GM23248 (cell line): ENCODE results near the gene FGF14. TPM values are rescaled to one million over a fixed set of nuclear protein-coding genes. Genes with fewer than 3 reads are reported as not detected.

Experiments used
- DNase-seq: peaks from one replicate; pipeline ENCODE4 v3.0.0-alpha.2; 2015
- H2AFZ ChIP-seq: fragments of 200-600 bp; sonication (generic); 2 replicates; pipeline ENCODE4 v1.6.1; 2016; ENCODE audit warnings: antibody characterized with exemption
- H3F3A ChIP-seq: fragments of 200-600 bp; sonication (generic); 2 replicates; pipeline ENCODE4 v1.6.1; 2016; ENCODE audit warnings: mild to moderate bottlenecking, antibody characterized with exemption, mixed run types; ENCODE audit not compliant: insufficient read depth
- H3K27ac ChIP-seq: fragments of 200-600 bp; sonication (generic); 2 replicates; pipeline ENCODE4 v1.5.1; 2016; ENCODE audit warnings: mild to moderate bottlenecking
- H3K27me3 ChIP-seq: fragments of 200-600 bp; sonication (generic); replicated peaks from 2 replicates; pipeline ENCODE4 v1.6.1; 2016; ENCODE audit warnings: mild to moderate bottlenecking; ENCODE audit not compliant: insufficient read depth
- H3K36me3 ChIP-seq: fragments of 200-600 bp; sonication (generic); 2 replicates; pipeline ENCODE4 v1.6.1; 2016; ENCODE audit warnings: low read depth, mild to moderate bottlenecking
- H3K4me1 ChIP-seq: fragments of 200-600 bp; sonication (generic); 2 replicates; pipeline ENCODE4 v1.6.1; 2016; ENCODE audit warnings: mild to moderate bottlenecking; ENCODE audit not compliant: insufficient read depth
- H3K4me2 ChIP-seq: fragments of 200-600 bp; sonication (generic); one replicate; pipeline ENCODE4 v1.6.1; 2016; ENCODE audit warnings: mild to moderate bottlenecking; ENCODE audit not compliant: unreplicated experiment
- H3K4me3 ChIP-seq: fragments of 200-600 bp; sonication (generic); 2 replicates; pipeline ENCODE4 v1.5.1; 2016; ENCODE audit warnings: mild to moderate bottlenecking
- H3K79me2 ChIP-seq: fragments of 200-600 bp; sonication (generic); 2 replicates; pipeline ENCODE4 v1.6.1; 2016; ENCODE audit warnings: mild to moderate bottlenecking; ENCODE audit not compliant: insufficient read depth
- H3K9ac ChIP-seq: fragments of 200-600 bp; sonication (generic); 2 replicates; pipeline ENCODE4 v1.6.1; 2016; ENCODE audit warnings: mild to moderate bottlenecking
- H3K9me2 ChIP-seq: fragments of 200-600 bp; sonication (generic); 2 replicates; pipeline ENCODE4 v1.6.1; 2016; ENCODE audit warnings: mixed run types, mild to moderate bottlenecking, moderate library complexity; ENCODE audit not compliant: insufficient read depth
- H3K9me3 ChIP-seq: fragments of 200-600 bp; sonication (generic); one replicate; pipeline ENCODE4 v1.6.1; 2017; ENCODE audit warnings: low read depth
- H4K20me1 ChIP-seq: fragments of 200-600 bp; sonication (generic); 2 replicates; pipeline ENCODE4 v1.6.0; 2016; ENCODE audit not compliant: insufficient read depth
- EZH2 ChIP-seq: fragments of 200-600 bp; sonication (generic); IDR thresholded peaks from 2 replicates; pipeline ENCODE4 v1.6.1; 2018; ENCODE audit warnings: antibody characterized with exemption, mild to moderate bottlenecking; ENCODE audit not compliant: insufficient read depth, poor library complexity, severe bottlenecking
- EZH2phosphoT487 ChIP-seq: fragments of 200-600 bp; sonication (generic); IDR thresholded peaks from 2 replicates; pipeline ENCODE4 v1.6.1; 2018; ENCODE audit warnings: antibody characterized with exemption, moderate library complexity, mild to moderate bottlenecking, low read depth; ENCODE audit not compliant: insufficient read depth
- WGBS, 2 experiments: methylation state at CpG; one replicate each; pipeline ENCODE4 v1.1.6; 2015 to 2017; ENCODE audit warnings: low lambda C conversion rate in 2 of 2, low coverage in 1 of 2; ENCODE audit errors: missing lambda C conversion rate in 2 of 2; 5-methylcytosine and 5-hydroxymethylcytosine counted together
- in situ Hi-C: fragments of 300-500 bp; cut with MboI; formaldehyde crosslinking; loops from 2 replicates; pipeline ENCODE4 v1.15.0; 2020
- polyA plus RNA-seq: library from polyadenylated mRNA; unstranded; fragments of >200 nt; fragmentation: Nextera tagmentation; extraction: Ambion mirVana; gene quantifications from 2 replicates; pipeline ENCODE4 v1.2.1, GENCODE V29; 2016
- total RNA-seq: library from RNA; depleted of rRNA; stranded (reverse); fragments of >200 nt; shearing (Covaris generic); gene quantifications from 2 replicates; pipeline ENCODE4 v1.2.3, GENCODE V29; 2014

The FGF14 gene
- total and polyA plus RNA-seq, 2 experiments from 2014 or later: 1.9 TPM; not detected in 1

DNA sequence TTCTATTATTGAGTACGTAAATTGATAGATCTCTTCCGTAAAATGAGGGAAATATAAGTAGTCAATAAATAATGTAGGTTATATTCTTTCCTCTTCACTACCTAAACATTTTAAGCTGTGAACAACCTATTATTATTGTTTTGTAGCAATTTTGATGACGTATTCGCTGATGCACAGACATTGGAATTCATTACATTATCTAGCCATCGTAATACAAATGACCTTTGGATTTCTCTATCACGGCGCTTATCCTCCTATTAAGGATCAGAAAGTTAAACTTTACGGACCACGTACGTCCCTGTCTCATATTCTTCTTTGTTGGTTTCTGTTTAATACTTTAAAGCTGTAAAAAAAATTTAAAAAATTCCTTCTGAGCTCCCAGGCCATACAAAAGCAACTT, 684.5 kb downstream of the FGF14 start:
- Histone ChIP-seq H3K79me2 (no peaks in the 10 kb centered on the region), H3F3A (no peaks in the 10 kb centered on the region; the same call in 1 of the 2 replicates), H3K4me2 (no peak overlapping the region), H2AFZ (no peak overlapping the region), H3K27me3 (no peaks in the 10 kb centered on the region), H3K9ac (no peak overlapping the region), H4K20me1 (no peaks in the 10 kb centered on the region), H3K9me3 (no peaks in the 10 kb centered on the region), H3K4me3 (no peak overlapping the region), H3K36me3 (peaks cover 95% of the 10 kb centered on the region), H3K9me2 (no peaks in the 10 kb centered on the region), H3K27ac (no peak overlapping the region), H3K4me1 (no peaks in the 10 kb centered on the region)
- in situ Hi-C loops: no loop called here
- 95 to 96% methylated on average over 10 of the region's 10 CpGs for WGBS, 2 experiments
- TF ChIP-seq EZH2phosphoT487: no peak
- TF ChIP-seq EZH2: no peak
- no peak for DNase-seq

GRCh38 chr13:101714195-101714594, 687.7 kb downstream of the FGF14 start:
- no peak overlapping the region for H2AFZ ChIP-seq
- no peaks in the 10 kb centered on the region for H4K20me1 ChIP-seq
- H3K36me3 ChIP-seq: peaks cover 82% of the 10 kb centered on the region
- H3K9me3 ChIP-seq: no peaks in the 10 kb centered on the region
- in situ Hi-C loops: no loop called here
- no peak overlapping the region for H3K27ac ChIP-seq
- H3K4me1 ChIP-seq: no peaks in the 10 kb centered on the region
- no peaks in the 10 kb centered on the region for H3K9me2 ChIP-seq
- no peak for DNase-seq
- 97 to 99% methylated on average over 3 of the region's 3 CpGs for WGBS, 2 experiments
- no peak overlapping the region for H3K4me2 ChIP-seq
- peaks cover 6% of the 10 kb centered on the region for H3F3A ChIP-seq
- H3K79me2 ChIP-seq: no peaks in the 10 kb centered on the region
- TF ChIP-seq EZH2phosphoT487: no peak
- H3K9ac ChIP-seq: no peak overlapping the region
- H3K27me3 ChIP-seq: no peaks in the 10 kb centered on the region
- no peak overlapping the region for H3K4me3 ChIP-seq

DNA sequence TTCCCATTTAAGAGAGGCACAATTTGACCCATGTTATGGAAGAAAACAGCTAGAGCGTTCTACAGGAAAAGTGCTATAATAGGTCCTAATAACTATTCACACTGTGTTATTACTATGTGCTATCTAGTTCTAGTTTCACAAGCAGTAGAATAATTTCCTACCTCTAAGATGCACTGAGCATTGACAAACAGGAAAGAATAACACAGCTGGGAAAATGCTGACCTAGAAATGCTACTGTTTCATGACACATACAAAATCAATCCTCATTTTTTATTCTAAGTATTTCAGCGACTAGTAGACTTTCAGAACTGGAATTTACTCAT, 689.9 kb downstream of the FGF14 start:
- DNase-seq: no peak
- no peak overlapping the region for H3K4me3 ChIP-seq

GRCh38 chr13:101711307-101712025, 690.4 kb downstream of the FGF14 start:
- Histone ChIP-seq H3K79me2 (no peaks in the 10 kb centered on the region), H3K4me2 (no peak overlapping the region), H3K4me1 (peaks cover 9% of the 10 kb centered on the region), H2AFZ (no peak overlapping the region), H3K27ac (no peak overlapping the region), H3K9me2 (no peaks in the 10 kb centered on the region), H3K36me3 (peaks cover 68% of the 10 kb centered on the region), H3F3A (peaks cover 24% of the 10 kb centered on the region), H4K20me1 (no peaks in the 10 kb centered on the region), H3K9me3 (no peaks in the 10 kb centered on the region), H3K9ac (no peak overlapping the region), H3K27me3 (no peaks in the 10 kb centered on the region), H3K4me3 (no peak overlapping the region)
- TF ChIP-seq EZH2 (no peak), EZH2phosphoT487 (no peak)
- WGBS, 2 experiments: 96 to 98% methylated on average over 2 of the region's 2 CpGs
- in situ Hi-C loops: no loop called here
- no peak for DNase-seq

More for the DNA sequence above, 689.9 kb downstream of the FGF14 start:
- Histone ChIP-seq H3K9ac (no peak overlapping the region), H3K27ac (no peak overlapping the region), H3K9me3 (no peaks in the 10 kb centered on the region), H3K36me3 (peaks cover 73% of the 10 kb centered on the region), H3K4me1 (peaks cover 7% of the 10 kb centered on the region), H3F3A (peaks cover 21% of the 10 kb centered on the region), H3K79me2 (no peaks in the 10 kb centered on the region), H3K4me2 (no peak overlapping the region), H2AFZ (no peak overlapping the region), H3K27me3 (no peaks in the 10 kb centered on the region), H3K9me2 (no peaks in the 10 kb centered on the region), H4K20me1 (no peaks in the 10 kb centered on the region)
- 96 to 97% methylated on average over 2 of the region's 2 CpGs for WGBS, 2 experiments
- TF ChIP-seq EZH2phosphoT487: no peak
- no peak for TF ChIP-seq EZH2
- in situ Hi-C loops: no loop called here

DNA sequence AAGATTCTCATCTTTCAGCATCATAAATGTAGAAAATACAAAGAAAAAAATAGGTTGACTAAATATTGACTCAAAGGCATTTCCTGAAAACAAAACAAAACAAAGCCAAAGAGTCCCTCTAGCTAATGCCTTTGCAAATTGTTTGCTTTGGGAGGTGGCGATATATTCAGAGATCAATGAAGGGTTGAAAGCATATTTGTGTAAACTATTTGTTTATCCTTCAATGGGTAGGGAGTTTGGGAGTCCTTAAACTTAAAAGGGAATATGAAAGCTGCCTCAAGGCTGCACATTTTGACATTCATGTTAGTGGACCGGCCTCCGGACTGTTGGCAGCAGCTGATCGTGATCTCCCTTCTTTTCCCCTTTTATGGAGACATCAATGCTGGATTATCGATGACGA, 691.9 kb downstream of the FGF14 start:
- H4K20me1 ChIP-seq: no peaks in the 10 kb centered on the region
- no peaks in the 10 kb centered on the region for H3K27me3 ChIP-seq
- in situ Hi-C loops: no loop called here
- no peak overlapping the region for H3K4me3 ChIP-seq
- no peaks in the 10 kb centered on the region for H3K9me3 ChIP-seq
- H3K4me1 ChIP-seq: peaks cover 17% of the 10 kb centered on the region
- no peaks in the 10 kb centered on the region for H3K9me2 ChIP-seq
- H3F3A ChIP-seq: peaks cover 32% of the 10 kb centered on the region
- no peaks in the 10 kb centered on the region for H3K79me2 ChIP-seq
- no peak for TF ChIP-seq EZH2phosphoT487
- TF ChIP-seq EZH2: no peak
- DNase-seq: no peak
- H3K4me2 ChIP-seq: no peak overlapping the region
- no peak overlapping the region for H3K9ac ChIP-seq
- no peak overlapping the region for H3K27ac ChIP-seq
- 98 to 99% methylated on average over 6 of the region's 6 CpGs for WGBS, 2 experiments
- H2AFZ ChIP-seq: no peak overlapping the region
- H3K36me3 ChIP-seq: peaks cover 61% of the 10 kb centered on the region
